ENCODE data around the gene WDFY2.

WDFY2 gene

DNA sequence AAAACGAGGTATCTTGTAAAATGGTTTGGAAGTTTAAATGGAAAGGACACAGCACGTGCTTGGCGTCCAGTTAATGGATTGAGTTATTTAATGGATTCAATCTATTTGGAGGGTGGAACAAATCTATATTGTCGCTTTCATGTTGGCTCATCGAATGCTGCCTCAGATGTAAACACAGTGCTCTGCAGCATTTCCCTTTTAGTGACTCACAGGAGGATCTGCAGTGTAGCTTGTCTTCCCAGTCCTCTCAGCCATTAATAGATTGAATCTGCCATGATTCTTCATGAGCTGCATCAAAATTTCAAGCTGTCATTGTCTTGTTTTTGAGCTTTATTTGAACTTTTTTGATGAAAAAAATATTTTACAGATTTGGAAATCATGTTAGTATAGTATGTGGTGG is 175.0 kb downstream of the WDFY2 start:
- H3K27me3 Mint-ChIP-seq = no peaks in the 10 kb centered on the region
- no peak overlapping the region for H3K4me3 Mint-ChIP-seq
- H3K27ac Mint-ChIP-seq = no peak overlapping the region
- intact Hi-C loops (cut with micrococcal nuclease) = loop anchor here (10.0 kb wide), 1 partner anchor 324 kb away; no protein-coding TSS in a partner anchor
- no peaks in the 10 kb centered on the region for H3K9me3 Mint-ChIP-seq
- H3K36me3 Mint-ChIP-seq (ENCODE audit: low read depth) = peaks cover 96% of the 10 kb centered on the region
- peaks cover 9% of the 10 kb centered on the region for H3K4me1 Mint-ChIP-seq (ENCODE audit: low read depth)

DNA sequence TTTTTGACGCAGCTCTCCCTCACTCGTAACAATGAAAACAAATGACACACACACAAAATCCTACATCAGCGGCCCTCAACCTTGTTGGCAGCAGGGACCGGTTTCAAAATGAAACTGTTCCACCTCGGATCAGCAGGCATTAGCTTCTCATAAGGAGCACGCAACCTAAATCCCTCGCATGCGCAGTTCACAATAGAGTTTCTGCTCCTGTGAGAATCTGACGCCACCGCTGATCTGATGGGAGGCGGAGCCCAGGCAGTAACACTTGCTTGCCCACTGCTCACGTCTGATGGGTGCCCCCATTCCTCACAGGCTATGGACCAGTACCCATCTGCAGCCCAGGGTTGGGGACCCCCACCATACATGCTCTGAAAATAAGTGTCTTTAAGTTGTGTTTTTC is 176.3 kb downstream of the WDFY2 start:
- H3K27me3 Mint-ChIP-seq = no peaks in the 10 kb centered on the region
- no peak overlapping the region for H3K27ac Mint-ChIP-seq
- no peaks in the 10 kb centered on the region for H3K9me3 Mint-ChIP-seq
- peaks cover 9% of the 10 kb centered on the region for H3K4me1 Mint-ChIP-seq (ENCODE audit: low read depth)
- no peak overlapping the region for H3K4me3 Mint-ChIP-seq
- peaks cover 96% of the 10 kb centered on the region for H3K36me3 Mint-ChIP-seq (ENCODE audit: low read depth)
- intact Hi-C loops (cut with micrococcal nuclease) = no loop called here

DNA sequence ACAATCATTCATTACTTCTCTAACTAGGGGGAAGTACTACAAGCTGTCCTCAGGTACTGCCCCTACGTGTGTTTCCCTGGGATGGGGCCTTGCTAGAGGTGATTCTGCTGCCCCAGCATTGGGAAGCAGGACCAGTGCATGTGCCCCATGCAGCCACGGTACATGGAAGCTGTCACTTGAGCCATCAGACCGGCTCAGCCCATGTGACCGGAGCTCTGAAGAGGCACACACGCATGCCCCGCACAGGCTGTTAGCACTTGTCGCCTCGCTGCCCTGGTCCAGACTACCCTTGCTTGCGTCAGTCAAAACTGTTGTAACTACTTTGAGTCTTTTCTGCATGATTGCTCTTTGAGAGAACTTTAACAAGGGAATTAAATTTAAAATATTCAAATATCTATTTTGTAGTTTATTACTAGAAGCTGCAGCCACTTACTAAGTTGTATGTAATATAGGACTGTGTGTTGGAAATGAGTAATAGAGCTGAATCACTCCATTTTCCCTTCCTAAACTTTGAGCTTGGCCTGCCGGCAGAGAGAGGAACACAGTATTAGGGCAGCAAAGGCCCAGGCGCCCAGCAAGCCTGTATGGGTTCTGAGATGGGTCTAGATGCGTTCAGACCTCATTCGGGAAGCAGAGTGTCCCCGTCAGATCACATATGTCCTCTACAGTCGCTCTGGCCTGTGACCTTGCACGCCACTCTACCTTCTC is 177.5 kb downstream of the WDFY2 start:
- Mint-ChIP-seq H3K4me3 (no peak overlapping the region), H3K36me3 (ENCODE audit: low read depth) (peaks cover 96% of the 10 kb centered on the region), H3K27ac (no peak overlapping the region), H3K4me1 (ENCODE audit: low read depth) (peaks cover 9% of the 10 kb centered on the region), H3K27me3 (no peaks in the 10 kb centered on the region), H3K9me3 (no peaks in the 10 kb centered on the region)
- intact Hi-C loops (cut with micrococcal nuclease) = no loop called here

DNA sequence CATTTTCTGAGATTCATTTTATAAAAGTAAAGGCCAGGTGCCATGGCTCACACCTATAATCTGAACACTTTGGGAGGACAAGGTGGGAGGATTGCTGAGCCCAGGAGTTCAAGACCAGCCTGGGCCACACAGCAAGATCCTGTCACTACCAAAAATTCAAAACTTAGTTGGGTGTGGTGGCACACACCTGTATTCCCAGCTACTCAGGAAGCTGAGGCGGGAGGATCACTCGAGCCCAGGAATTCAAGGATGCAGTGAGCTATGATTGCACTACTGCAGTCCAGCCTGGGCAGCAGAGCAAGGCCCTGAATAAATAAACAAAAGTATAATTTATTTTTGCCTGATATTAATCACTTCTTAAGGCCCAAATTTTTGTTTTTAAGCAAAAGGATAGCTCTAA is 179.2 kb downstream of the WDFY2 start:
- Mint-ChIP-seq H3K4me1 (ENCODE audit: low read depth) (peaks cover 9% of the 10 kb centered on the region), H3K4me3 (no peak overlapping the region), H3K27me3 (no peaks in the 10 kb centered on the region), H3K36me3 (ENCODE audit: low read depth) (peaks cover 98% of the 10 kb centered on the region), H3K9me3 (no peaks in the 10 kb centered on the region), H3K27ac (no peak overlapping the region)
- intact Hi-C loops (cut with micrococcal nuclease) = no loop called here

DNA sequence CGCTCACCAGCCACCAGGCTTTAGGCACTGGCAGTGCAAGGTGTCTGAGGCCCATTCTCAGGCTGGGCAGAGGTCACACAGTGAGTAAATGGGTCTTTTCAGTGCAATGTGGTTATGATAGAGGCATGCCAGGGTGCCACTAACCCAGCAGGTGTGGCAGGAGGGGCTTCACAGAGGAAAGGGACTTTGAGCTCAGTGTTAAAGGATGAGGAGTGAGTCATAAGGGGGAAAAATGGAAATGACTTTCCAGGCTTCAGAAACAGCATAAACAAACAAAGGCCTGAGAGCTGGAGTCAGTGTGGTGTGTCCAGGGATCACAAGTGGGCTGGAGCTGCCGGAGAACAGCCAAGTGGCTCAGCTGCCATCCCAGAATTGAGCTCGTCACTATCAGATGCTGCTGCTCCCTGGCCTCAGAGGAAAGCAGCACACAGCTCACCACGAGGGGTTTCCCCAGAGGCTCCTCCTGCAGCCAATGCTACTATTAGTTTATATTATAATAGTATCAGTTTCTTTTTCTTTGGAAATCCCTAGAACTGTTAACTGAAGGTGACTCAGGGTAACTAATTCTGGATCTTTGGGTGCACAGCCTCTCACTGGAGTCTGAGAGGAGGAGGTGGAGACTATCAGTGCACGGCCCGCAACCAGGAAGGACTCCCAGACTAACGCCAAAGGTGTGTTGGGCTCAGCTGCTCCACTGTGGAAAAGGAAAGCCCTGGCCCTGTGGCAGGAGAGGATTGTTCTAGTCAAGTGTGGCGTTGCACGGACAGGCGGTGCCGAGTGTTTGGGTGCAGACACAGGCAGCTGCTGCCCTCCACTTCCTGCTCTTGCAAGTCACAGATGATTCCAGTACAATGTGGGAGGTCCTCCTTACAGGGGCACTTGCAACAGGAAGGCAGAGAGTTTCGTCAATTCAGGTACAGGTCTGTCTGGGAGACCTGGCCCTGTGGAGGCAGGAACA is 180.2 kb downstream of the WDFY2 start:
- Mint-ChIP-seq H3K4me1 (ENCODE audit: low read depth) (peaks cover 9% of the 10 kb centered on the region), H3K27ac (peak overlapping the region; percentile 51), H3K36me3 (ENCODE audit: low read depth) (peaks cover 95% of the 10 kb centered on the region), H3K27me3 (no peaks in the 10 kb centered on the region), H3K4me3 (no peak overlapping the region), H3K9me3 (no peaks in the 10 kb centered on the region)
- intact Hi-C loops (cut with micrococcal nuclease) = no loop called here

DNA sequence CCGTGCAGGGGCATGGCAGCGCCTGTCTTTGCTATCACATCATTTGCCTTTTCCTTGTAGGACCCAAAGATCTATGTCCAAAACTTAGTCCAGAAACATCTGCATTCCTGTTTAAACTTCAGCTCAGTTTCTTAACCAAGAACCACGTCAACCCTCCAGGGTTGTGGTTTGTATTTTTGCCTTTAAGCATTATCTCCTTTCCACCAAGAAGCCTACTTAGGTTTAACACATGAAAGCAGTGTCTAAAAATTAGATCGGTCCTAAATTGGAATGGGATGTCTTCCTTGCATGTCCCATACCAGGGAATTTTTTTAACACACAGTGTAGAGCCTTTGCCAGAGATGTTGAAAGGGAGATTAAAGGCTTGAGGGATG is 180.9 kb downstream of the WDFY2 start:
- Mint-ChIP-seq H3K36me3 (ENCODE audit: low read depth) (peaks cover 92% of the 10 kb centered on the region), H3K4me3 (no peak overlapping the region), H3K27me3 (no peaks in the 10 kb centered on the region), H3K4me1 (ENCODE audit: low read depth) (peaks cover 9% of the 10 kb centered on the region), H3K27ac (peak overlapping the region; percentile 51), H3K9me3 (no peaks in the 10 kb centered on the region)
- intact Hi-C loops (cut with micrococcal nuclease) = no loop called here

DNA sequence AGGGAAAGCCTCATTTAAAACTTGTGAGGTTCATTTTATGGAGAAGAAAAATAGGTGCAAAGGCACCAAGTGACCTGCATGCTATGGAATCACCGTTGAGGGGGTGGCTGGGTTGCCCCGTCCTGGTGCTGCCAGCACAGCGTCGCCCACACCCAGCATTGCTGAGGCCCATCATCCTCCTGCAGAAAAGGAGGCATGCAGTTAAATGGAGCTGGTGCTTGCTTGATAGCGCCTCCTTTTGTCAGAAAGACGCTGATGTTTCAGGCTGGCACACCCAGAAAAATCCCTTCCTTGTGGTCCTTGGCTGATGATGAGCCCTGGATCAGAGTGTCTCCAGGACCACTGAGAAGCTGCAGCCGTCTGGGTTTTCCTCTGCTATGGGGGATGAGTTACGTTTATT is 182.8 kb downstream of the WDFY2 start:
- peaks cover 9% of the 10 kb centered on the region for H3K4me1 Mint-ChIP-seq (ENCODE audit: low read depth)
- intact Hi-C loops (cut with micrococcal nuclease) = no loop called here
- no peak overlapping the region for H3K4me3 Mint-ChIP-seq
- H3K27me3 Mint-ChIP-seq = peaks cover 2% of the 10 kb centered on the region
- H3K27ac Mint-ChIP-seq = no peak overlapping the region
- no peaks in the 10 kb centered on the region for H3K9me3 Mint-ChIP-seq
- H3K36me3 Mint-ChIP-seq (ENCODE audit: low read depth) = peaks cover 72% of the 10 kb centered on the region

DNA sequence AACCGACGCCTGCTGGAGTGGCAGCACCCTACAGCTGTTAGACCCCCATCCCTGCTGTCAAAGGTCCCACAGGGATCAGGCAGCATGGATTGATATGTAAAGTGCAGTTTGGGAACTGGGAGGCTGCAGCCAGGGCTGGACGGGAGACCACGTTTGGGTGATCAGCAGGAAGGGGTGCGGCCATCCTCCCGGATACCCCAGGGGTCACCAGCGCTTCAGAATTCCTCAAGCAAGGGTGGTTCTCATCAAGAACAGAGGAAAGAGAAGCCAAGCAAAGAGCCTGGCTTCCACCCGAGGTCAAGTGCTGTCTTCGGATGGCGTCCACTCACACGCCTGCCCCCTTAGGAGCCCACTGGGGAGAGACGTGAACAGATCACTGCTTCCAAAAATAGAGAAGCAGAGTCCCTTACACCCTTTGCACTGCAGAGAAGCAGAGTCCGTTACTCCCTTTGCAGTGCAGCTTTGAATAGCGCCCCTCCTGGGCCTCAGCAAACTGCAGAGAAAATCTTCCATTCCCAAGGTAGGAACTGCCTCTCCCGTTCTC is 184.2 kb downstream of the WDFY2 start:
- peaks cover 2% of the 10 kb centered on the region for H3K27me3 Mint-ChIP-seq
- no peak overlapping the region for H3K4me3 Mint-ChIP-seq
- peaks cover 4% of the 10 kb centered on the region for H3K4me1 Mint-ChIP-seq (ENCODE audit: low read depth)
- intact Hi-C loops (cut with micrococcal nuclease) = no loop called here
- H3K9me3 Mint-ChIP-seq = no peaks in the 10 kb centered on the region
- H3K36me3 Mint-ChIP-seq (ENCODE audit: low read depth) = peaks cover 59% of the 10 kb centered on the region
- no peak overlapping the region for H3K27ac Mint-ChIP-seq

DNA sequence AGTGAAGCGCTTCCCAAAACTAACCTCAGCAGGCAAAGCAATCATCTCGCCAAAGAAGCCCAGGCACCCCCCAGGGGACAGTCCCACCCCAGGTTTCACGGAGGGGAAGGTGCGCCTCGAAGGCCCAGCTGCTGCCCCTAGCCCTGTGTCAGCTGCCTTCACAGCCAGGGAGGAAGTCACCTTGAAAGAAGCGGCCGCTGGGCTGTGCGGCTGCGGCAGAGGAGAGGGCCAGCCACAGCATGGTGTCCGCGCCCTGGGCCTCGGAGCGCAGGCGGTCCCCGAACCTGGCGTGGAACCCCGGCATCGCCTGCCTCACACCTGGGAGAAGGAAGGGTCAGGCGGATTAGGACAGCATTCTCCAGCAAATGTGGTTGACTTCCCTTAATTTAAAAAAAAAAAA is 184.7 kb downstream of the WDFY2 start:
- intact Hi-C loops (cut with micrococcal nuclease) = no loop called here
- peaks cover 3% of the 10 kb centered on the region for H3K4me1 Mint-ChIP-seq (ENCODE audit: low read depth)

DNA sequence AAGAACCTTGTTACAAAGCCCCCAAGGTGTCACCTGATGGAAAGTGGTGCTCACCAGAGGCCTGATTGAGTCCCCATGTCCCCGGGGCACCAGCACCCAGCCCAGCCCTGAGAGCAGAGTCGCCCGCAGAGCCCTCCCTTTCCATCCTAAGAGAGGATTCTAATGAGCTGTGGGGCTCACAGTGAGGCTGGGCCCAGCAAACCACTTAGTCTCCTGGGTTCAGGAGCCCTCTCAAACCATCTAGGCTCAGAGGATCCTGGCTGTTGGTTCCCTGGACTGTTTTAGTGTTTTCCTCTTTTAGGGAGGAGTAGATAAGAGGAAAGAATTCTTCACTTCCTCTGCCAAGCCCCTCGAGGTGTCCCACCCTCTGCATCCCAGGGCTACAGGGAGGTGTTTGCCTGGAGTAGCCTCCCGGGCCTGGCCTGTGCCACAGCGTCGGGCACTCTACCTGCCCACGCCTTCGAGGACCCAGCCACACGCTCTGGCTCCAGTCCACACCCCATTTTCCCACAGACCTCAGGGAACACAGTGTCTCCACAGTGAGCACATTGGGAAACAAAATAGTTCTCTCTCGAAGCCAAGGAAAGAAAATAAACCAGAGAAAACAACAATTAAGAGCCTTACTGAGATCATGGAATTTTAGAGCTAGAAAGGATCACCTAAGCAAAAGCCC is 185.3 kb downstream of the WDFY2 start:
- peaks cover 49% of the 10 kb centered on the region for H3K36me3 Mint-ChIP-seq (ENCODE audit: low read depth)

More for the DNA sequence above, 184.7 kb downstream of the WDFY2 start:
- H3K36me3 Mint-ChIP-seq (ENCODE audit: low read depth) = peaks cover 55% of the 10 kb centered on the region
- H3K4me3 Mint-ChIP-seq = no peak overlapping the region
- H3K27ac Mint-ChIP-seq = no peak overlapping the region
- H3K9me3 Mint-ChIP-seq = no peaks in the 10 kb centered on the region
- peaks cover 4% of the 10 kb centered on the region for H3K27me3 Mint-ChIP-seq

DNA sequence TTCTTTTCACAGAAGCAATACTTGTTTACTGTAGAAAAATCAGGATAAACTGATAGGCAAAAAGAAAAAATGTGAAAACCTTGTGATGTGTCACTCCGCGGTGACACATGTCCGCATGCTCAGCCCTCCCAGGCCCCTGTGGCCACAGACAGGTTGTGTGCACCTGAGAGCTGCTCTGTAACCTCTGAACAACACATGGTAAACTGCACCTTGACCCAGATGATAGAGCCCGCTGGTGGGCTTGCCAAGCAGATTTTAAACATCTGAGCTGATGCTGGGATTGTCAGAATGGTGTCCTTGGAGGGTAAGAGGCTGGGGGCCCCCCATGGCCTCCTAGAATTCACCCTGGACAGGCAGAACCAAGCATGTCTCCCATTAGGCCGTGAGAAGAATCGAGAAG is 185.9 kb downstream of the WDFY2 start:
- no peaks in the 10 kb centered on the region for H3K4me1 Mint-ChIP-seq (ENCODE audit: low read depth)
- H3K27me3 Mint-ChIP-seq = peaks cover 4% of the 10 kb centered on the region
- H3K4me3 Mint-ChIP-seq = no peak overlapping the region
- peaks cover 44% of the 10 kb centered on the region for H3K36me3 Mint-ChIP-seq (ENCODE audit: low read depth)
- intact Hi-C loops (cut with micrococcal nuclease) = no loop called here
- H3K27ac Mint-ChIP-seq = no peak overlapping the region
- no peaks in the 10 kb centered on the region for H3K9me3 Mint-ChIP-seq

More for the DNA sequence above, 185.3 kb downstream of the WDFY2 start:
- Mint-ChIP-seq H3K27me3 (peaks cover 4% of the 10 kb centered on the region), H3K27ac (no peak overlapping the region), H3K4me1 (ENCODE audit: low read depth) (no peaks in the 10 kb centered on the region), H3K9me3 (no peaks in the 10 kb centered on the region), H3K4me3 (no peak overlapping the region)
- intact Hi-C loops (cut with micrococcal nuclease) = no loop called here

DNA sequence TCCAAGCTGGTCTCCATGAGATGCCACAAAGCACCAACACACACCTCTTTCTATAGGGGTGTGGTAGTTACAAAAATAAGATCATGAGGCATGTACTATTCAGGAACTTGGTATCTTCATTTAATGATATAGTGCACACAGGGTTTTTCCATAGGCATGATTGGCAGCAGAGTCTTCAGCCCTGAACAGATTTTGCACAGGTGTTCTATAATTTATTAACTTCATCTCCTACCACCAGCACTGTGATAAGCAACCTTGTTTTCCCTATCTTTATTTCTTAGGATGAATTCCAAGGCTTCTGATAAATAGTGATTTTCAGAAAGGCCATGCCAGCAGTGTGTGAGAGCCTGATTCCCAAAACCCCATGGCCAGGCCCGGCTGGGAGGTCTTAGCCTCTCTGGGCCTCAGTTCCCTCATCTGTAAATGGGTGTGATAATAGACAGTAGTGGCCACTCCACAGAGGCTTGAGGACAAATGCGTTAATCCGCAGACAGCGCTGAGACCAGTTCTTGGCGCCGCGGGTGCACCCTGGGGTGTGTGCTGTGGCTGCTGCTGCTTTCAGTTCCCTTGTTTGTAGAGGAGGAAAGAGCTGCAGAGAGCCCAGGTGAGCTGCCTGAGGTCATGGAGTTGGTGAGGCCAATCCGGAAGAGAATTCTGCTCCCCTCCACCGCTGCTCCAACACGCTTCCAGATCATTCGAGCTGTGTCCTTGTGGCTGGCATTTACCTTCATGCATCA is 186.6 kb downstream of the WDFY2 start:
- peaks cover 37% of the 10 kb centered on the region for H3K36me3 Mint-ChIP-seq (ENCODE audit: low read depth)
- no peak overlapping the region for H3K4me3 Mint-ChIP-seq
- intact Hi-C loops (cut with micrococcal nuclease) = no loop called here
- H3K27ac Mint-ChIP-seq = no peak overlapping the region
- no peaks in the 10 kb centered on the region for H3K4me1 Mint-ChIP-seq (ENCODE audit: low read depth)
- no peaks in the 10 kb centered on the region for H3K9me3 Mint-ChIP-seq
- H3K27me3 Mint-ChIP-seq = peaks cover 4% of the 10 kb centered on the region

DNA sequence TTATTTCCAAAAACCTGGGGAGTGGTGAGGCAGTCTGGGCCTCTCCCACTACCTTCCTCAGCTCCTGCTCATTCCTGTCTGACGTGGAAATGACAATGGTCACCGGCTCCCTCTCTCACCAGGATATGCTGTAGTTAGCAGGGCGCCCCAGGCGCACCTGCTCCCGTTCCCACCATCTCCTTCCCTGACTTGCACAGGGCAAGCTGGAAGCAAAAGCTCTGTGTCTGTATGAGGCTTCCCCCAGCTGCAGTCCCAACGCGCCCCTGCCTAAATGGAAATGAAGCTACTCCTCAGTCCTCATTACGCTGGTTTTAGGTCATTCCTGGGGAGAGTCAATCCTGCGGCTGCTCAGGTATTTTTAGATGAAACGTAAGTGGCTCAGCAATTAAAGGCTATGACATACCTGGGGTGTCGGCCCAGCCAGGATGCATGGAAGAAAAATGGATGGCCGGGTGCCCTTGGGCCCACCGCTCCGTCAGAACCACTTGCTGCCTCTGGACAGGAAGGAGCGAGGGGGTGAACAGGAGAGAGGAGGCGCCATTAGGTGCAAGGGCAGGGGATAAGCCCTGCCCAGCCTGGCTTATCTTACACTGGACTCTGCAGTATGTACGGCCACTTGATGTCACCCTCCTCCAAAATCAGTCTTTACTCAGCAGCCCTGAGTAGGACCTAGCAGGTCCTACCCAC is 187.3 kb downstream of the WDFY2 start:
- no peak overlapping the region for H3K4me3 Mint-ChIP-seq
- peaks cover 9% of the 10 kb centered on the region for H3K27me3 Mint-ChIP-seq
- H3K4me1 Mint-ChIP-seq (ENCODE audit: low read depth) = no peaks in the 10 kb centered on the region
- H3K9me3 Mint-ChIP-seq = no peaks in the 10 kb centered on the region
- intact Hi-C loops (cut with micrococcal nuclease) = no loop called here
- H3K36me3 Mint-ChIP-seq (ENCODE audit: low read depth) = peaks cover 30% of the 10 kb centered on the region
- no peak overlapping the region for H3K27ac Mint-ChIP-seq

All from dendritic cell treated with granulocyte-macrophage colony-stimulating factor and Interleukin-4, amounts not matched to agents 40 ng/mL and 50 ng/mL, for 4 days (primary cell).